T-helper 2 cell (primary cell): ENCODE measurements around the gene PHACTR2.
"Not testable (repeated sequence)": the region's sequence is repeated elsewhere in the genome, so short reads cannot be mapped to it uniquely, and the experiment has no call there.

Experiments used
- DNase-seq, 5 experiments: peaks; one replicate each; pipeline versions ENCODE4 v3.0.0 to v3.0.0-alpha.2; 2012 to 2022
- total RNA-seq, 2 donors: gene quantifications; one replicate each; lab custom pipeline; 2026; lab: John Stamatoyannopoulos, UW

PHACTR2 gene
- total RNA-seq, result 108 to 141 reads per million in 2 donors

- peak in 4 of 5 experiments; percentile 15 to 39 (median 30) for DNase-seq
These were observed at the start of gene PHACTR2 for GRCh38 chr6:143677891-143678791. Gene PHACTR2, plus strand, starts transcription at chr6:143677965. Its CDS starts 199 bp downstream, at chr6:143678164.

GRCh38 chr6:143629104-143630080 lies 48.4 kb upstream of the PHACTR2 start:
- peak in 1 of 5 experiments; percentile 4 for DNase-seq

- not testable (repeated sequence) for DNase-seq
These were observed 46.6 kb upstream of the PHACTR2 start for GRCh38 chr6:143631196-143631595.

- no peak for DNase-seq
These were observed 44.9 kb upstream of the PHACTR2 start for GRCh38 chr6:143632894-143633293.

GRCh38 chr6:143634486-143634885 lies 43.3 kb upstream of the PHACTR2 start:
- no peak for DNase-seq

DNA sequence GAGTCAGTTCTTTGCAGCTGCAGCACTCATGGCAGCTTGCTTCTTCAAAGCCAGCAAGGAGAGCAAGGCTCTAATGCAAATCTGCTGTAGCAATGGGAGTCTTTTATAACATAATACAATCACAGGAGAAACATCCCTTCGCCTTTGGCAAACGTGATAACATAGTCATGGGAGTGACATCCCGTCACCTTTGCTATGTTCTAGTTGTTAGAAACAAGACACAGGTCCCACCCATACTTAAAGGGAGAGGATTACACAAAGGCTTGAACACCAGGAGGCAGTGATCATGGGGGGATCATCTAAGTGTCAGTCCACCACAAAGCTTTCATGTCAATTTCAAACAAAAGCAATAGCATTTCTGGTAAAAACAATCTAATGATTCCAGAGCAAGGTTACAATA lies 40.1 kb upstream of the PHACTR2 start:
- no peak for DNase-seq

DNA sequence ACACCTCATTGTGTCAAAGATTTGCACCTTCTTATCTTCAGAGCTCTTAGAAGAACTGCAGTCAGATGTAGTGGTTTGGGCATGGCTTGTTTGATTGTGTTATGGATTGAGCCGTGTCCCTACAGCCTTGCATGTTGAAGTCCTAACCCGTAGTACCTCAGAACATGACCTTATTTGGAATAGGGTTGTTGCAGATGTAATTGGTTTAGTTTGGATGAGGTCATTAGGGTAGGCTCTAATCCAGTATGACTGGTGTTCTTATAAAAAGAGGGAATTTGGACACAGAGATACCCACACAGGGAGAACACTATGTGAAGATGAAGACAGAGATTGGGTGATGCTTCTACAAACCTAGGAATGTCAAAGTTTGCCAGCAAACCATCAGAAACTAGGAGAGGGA lies 35.4 kb upstream of the PHACTR2 start:
- DNase-seq, result no peak

- peak in 1 of 5 experiments; percentile 43 for DNase-seq
These were observed 30.6 kb upstream of the PHACTR2 start for GRCh38 chr6:143647191-143647590.

DNA sequence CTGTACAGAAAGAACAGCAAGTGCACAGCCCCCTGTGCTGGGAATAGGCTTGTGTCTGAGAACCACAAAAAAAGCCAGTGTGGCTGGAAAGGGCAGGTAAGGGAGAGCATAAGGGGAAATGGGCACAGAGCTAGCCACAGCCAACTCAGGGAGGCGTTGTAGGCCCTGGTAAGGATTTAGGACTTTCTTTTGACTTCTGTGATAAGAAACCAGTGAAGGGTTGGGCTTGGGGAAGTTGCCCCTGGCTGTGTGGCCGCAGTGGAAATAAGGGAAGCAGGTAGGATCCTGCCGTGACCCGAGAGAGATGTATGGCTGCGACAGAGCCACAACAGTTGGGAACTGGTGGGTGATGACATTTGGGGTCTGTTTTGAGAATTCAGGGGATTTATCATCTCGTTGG lies 30.0 kb upstream of the PHACTR2 start:
- DNase-seq, result no peak

GRCh38 chr6:143649319-143649718 lies 28.4 kb upstream of the PHACTR2 start:
- not testable (repeated sequence) for DNase-seq

DNA sequence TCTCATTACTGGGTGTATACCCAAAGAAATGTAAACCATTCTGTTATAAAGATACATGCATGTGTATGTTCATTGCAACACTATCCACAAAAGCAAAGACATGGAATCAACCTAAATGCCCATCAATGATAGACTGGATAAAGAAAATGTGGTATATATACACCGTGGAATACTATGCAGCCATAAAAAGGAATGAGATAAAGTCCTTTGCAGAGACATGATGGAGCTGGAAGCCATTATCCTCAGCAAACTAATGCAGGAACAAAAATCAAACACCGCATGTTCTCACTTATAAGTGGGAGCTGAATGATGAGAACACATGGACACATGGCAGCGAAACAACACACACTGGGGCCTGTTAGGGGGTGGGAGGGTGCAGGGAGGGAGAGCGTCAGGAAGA lies 26.4 kb upstream of the PHACTR2 start:
- DNase-seq, result not testable (repeated sequence)

- no peak for DNase-seq
These were observed 24.9 kb upstream of the PHACTR2 start for GRCh38 chr6:143652841-143653331.

GRCh38 chr6:143655541-143655940 lies 22.2 kb upstream of the PHACTR2 start:
- no peak for DNase-seq

- DNase-seq, result no peak
These were observed 21.7 kb upstream of the PHACTR2 start for GRCh38 chr6:143656026-143656425.

- DNase-seq, result no peak
These were observed 20.0 kb upstream of the PHACTR2 start for GRCh38 chr6:143657809-143658208.

- not testable (repeated sequence) for DNase-seq
These were observed 17.6 kb upstream of the PHACTR2 start for GRCh38 chr6:143660170-143660569.

DNA sequence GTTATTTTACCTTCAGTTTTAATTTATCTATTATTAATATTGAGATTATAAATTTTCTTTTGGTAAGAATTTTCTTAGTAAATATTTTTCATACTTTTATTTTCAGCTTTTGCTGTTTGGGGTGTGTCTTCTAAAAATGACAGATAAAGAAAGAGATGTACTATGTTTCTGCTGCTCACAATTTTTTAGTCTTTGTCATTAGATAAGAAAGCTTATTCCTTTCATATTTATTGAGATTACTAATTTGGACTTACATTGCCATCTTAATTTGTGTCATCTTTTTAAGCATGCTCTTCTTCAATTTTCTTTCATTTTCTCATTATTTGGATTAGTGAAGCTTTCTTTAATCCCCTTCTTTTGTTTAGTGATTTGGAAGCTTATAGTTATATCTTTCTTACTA lies 13.6 kb upstream of the PHACTR2 start:
- DNase-seq, result no peak

GRCh38 chr6:143666007-143666406 lies 11.8 kb upstream of the PHACTR2 start:
- DNase-seq, result not testable (repeated sequence)

DNA sequence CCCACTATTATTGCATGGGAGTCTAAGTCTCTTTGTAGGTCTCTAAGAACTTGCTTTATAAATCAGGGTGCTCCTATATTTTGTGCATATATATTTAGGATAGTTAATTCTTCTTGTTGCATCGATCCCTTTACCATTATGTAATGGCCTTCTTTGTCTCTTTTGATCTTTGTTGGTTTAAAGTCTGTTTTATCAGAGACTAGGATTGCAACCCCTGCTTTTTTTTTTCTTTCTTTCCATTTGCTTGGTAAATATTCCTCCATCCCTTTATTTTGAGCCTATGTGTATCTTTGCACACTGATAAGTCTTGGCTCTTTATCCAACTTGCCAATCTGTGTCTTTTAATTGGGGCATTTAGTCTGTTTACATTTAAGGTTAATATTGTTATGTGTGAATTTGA lies 8.3 kb upstream of the PHACTR2 start:
- not testable (repeated sequence) for DNase-seq

- DNase-seq, result no peak
These were observed 4.1 kb upstream of the PHACTR2 start for GRCh38 chr6:143673669-143674068.

- DNase-seq, result no peak
These were observed 3.0 kb upstream of the PHACTR2 start for GRCh38 chr6:143674483-143675381.

DNA sequence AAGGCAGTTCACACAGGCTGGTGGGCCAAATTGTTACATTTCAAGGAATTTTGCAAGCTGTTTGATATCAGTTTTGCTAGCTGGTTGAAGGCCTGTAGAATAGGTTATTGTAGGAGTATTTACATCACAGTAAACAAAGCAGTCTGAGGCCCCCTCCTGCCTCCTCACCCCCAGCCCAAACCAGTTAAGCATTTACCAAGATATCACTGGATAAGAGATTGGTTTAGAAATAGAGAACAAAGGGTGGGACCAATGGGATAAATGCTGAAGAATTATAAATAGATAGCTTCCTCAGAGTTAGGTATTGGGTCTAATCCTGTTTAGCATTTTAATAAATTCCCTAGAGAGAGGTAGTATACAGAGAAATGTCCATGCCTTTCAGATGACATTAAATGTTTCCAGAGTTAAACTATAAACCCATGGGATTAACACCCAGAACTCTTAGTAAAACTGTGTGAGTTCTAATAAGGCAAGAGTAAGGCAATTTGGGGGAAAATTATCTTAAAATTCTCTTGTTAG lies 2.3 kb upstream of the PHACTR2 start:
- no peak for DNase-seq
